Measurements from ENCODE around the gene GPR65. TPM values are rescaled to one million over a fixed set of nuclear protein-coding genes. Genes with fewer than 3 reads are reported as not detected.
A peak's percentile ranks its signal among the peaks of the same experiment; 100 is the strongest.

The GPR65 gene
- total RNA-seq, 1 donor from 2014 or later, result 8.2 TPM

GRCh38 chr14:88030079-88030478, 25.1 kb downstream of the GPR65 start:
- no peak overlapping the region for H3K4me3 Mint-ChIP-seq
- H3K27me3 Mint-ChIP-seq (ENCODE audit: insufficient read depth), result no peaks in the 10 kb centered on the region
- intact Hi-C loops (cut with micrococcal nuclease), result no loop called here
- H3K9me3 Mint-ChIP-seq, result peaks cover 17% of the 10 kb centered on the region
- peak overlapping the region; percentile 41 for H3K27ac Mint-ChIP-seq
- H3K36me3 Mint-ChIP-seq (ENCODE audit: low read depth), result peaks cover 18% of the 10 kb centered on the region
- no peak for DNase-seq (ENCODE audit: low spot score)
- peaks cover 52% of the 10 kb centered on the region for H3K4me1 Mint-ChIP-seq (ENCODE audit: low read depth)

DNA sequence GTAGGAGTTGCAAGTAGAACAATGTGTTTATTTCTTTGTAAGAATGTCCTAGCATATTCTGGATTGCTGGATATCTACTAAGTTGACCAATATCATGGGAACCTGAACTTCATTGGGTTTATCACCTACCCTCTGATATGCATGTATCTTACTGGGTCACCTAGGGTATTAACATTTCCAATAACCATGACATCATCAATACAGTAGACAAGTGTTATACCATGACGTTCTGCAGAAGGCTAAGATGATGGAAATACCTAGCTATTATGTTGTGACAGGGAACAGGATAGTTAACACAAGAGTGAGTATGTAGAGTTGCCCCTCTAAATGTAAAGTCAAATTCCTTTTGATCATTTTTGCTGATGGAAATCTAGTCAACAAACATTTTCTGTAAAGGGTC, 26.0 kb downstream of the GPR65 start:
- no peak for DNase-seq (ENCODE audit: low spot score)
- intact Hi-C loops (cut with micrococcal nuclease), result no loop called here
- Mint-ChIP-seq H3K36me3 (ENCODE audit: low read depth) (peaks cover 18% of the 10 kb centered on the region), H3K4me3 (no peak overlapping the region), H3K4me1 (ENCODE audit: low read depth) (peaks cover 44% of the 10 kb centered on the region), H3K27me3 (ENCODE audit: insufficient read depth) (no peaks in the 10 kb centered on the region), H3K27ac (no peak overlapping the region), H3K9me3 (peaks cover 17% of the 10 kb centered on the region)

- H3K27me3 Mint-ChIP-seq (ENCODE audit: insufficient read depth), result no peaks in the 10 kb centered on the region
- peaks cover 13% of the 10 kb centered on the region for H3K36me3 Mint-ChIP-seq (ENCODE audit: low read depth)
- intact Hi-C loops (cut with micrococcal nuclease), result no loop called here
- peaks cover 17% of the 10 kb centered on the region for H3K9me3 Mint-ChIP-seq
- H3K4me1 Mint-ChIP-seq (ENCODE audit: low read depth), result peaks cover 30% of the 10 kb centered on the region
- H3K27ac Mint-ChIP-seq, result no peak overlapping the region
- no peak overlapping the region for H3K4me3 Mint-ChIP-seq
- no peak for DNase-seq (ENCODE audit: low spot score)
These were observed 27.4 kb downstream of the GPR65 start for GRCh38 chr14:88032373-88032772.

DNA sequence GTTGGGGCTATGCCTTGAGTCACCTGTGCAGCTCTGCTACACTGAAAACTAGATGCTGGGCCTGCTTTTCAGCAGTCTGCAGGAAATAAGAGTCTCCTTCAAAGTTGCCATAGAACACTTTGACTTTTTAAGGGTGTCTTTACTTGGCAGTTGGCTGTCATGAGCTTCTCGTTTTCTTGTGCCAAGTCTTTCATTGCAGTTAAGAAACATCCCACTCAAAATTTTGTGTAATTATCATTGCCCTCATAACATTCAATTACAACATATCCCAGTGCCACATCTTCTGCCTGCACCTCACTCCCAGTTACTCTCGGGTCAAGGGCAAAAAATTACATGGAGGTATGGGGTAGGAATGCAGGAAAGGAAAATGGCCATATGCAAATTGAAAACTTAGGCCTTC, 29.1 kb downstream of the GPR65 start:
- Mint-ChIP-seq H3K4me1 (ENCODE audit: low read depth) (peaks cover 18% of the 10 kb centered on the region), H3K4me3 (no peak overlapping the region), H3K9me3 (peaks cover 15% of the 10 kb centered on the region), H3K27ac (no peak overlapping the region), H3K36me3 (ENCODE audit: low read depth) (peaks cover 13% of the 10 kb centered on the region), H3K27me3 (ENCODE audit: insufficient read depth) (no peaks in the 10 kb centered on the region)
- intact Hi-C loops (cut with micrococcal nuclease), result no loop called here
- no peak for DNase-seq (ENCODE audit: low spot score)

DNA sequence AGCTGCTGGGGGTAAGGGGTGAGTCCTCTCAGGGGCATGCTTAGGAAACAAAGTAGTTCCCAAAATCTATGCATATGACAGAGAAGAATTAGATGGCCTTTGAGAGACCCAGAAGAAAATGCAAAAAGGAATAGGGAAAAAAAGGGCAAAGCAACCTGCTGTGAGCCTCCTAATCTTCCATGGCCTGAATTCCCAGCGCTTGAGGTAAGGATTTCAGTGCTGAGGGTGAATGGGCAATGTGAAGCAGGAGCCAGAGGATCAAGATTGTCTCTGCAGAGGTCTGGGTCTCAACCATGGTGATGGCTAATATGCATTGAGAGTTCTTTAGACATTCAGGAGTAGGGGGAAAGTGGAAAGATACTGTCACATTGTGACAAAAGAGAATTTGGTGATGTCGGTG, 31.5 kb downstream of the GPR65 start:
- H3K27ac Mint-ChIP-seq, result no peak overlapping the region

DNA sequence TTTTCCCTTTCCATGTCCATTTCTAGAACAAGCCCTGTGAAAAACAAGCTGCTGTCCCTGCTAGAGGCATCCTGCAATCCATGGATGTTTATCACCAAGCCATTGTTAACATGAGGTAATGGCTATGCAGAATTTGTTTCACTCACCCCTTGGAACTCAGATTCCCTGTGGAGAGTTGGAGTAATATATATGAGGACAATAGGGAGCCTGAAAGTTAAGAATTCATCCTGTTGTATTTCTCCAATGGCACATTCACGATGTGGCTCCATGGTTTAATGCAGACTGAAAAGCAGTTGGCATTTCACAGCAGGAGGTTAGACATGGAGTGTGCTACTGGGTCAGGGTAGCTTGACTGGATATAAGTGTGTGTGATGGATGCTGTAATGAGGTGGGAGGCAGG, 32.4 kb downstream of the GPR65 start:
- Mint-ChIP-seq H3K27ac (no peak overlapping the region), H3K9me3 (peaks cover 6% of the 10 kb centered on the region), H3K4me3 (no peak overlapping the region), H3K36me3 (ENCODE audit: low read depth) (peaks cover 3% of the 10 kb centered on the region), H3K27me3 (ENCODE audit: insufficient read depth) (no peaks in the 10 kb centered on the region), H3K4me1 (ENCODE audit: low read depth) (no peaks in the 10 kb centered on the region)
- intact Hi-C loops (cut with micrococcal nuclease), result no loop called here
- DNase-seq (ENCODE audit: low spot score), result no peak

More for the DNA sequence above, 31.5 kb downstream of the GPR65 start:
- H3K27me3 Mint-ChIP-seq (ENCODE audit: insufficient read depth), result no peaks in the 10 kb centered on the region
- H3K4me3 Mint-ChIP-seq, result no peak overlapping the region
- no peak for DNase-seq (ENCODE audit: low spot score)
- peaks cover 6% of the 10 kb centered on the region for H3K36me3 Mint-ChIP-seq (ENCODE audit: low read depth)
- H3K4me1 Mint-ChIP-seq (ENCODE audit: low read depth), result no peaks in the 10 kb centered on the region
- H3K9me3 Mint-ChIP-seq, result peaks cover 6% of the 10 kb centered on the region
- intact Hi-C loops (cut with micrococcal nuclease), result no loop called here

DNA sequence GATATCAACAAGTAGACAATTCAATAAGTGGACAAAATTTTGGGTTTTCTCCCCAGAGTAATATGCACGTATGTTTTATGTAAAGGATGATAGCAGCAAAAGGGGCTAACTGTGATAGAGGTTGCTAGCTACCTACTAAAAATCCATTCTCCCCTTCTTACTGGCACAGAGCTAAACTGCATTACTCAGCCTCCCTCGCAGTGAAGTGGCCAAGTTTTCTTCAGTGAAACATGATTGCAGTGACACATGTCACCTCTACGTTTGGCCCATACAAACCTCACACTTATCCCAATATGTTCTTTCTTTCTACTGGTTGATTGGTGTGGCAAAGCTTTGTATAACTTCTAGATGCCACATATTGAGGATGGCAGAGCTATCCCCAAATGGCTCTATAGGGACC, 34.3 kb downstream of the GPR65 start:
- intact Hi-C loops (cut with micrococcal nuclease), result no loop called here
- Mint-ChIP-seq H3K36me3 (ENCODE audit: low read depth) (peaks cover 3% of the 10 kb centered on the region), H3K27me3 (ENCODE audit: insufficient read depth) (no peaks in the 10 kb centered on the region), H3K4me1 (ENCODE audit: low read depth) (peaks cover 2% of the 10 kb centered on the region), H3K4me3 (no peak overlapping the region), H3K9me3 (no peaks in the 10 kb centered on the region), H3K27ac (no peak overlapping the region)
- no peak for DNase-seq (ENCODE audit: low spot score)

- H3K4me3 Mint-ChIP-seq, result no peak overlapping the region
- peaks cover 2% of the 10 kb centered on the region for H3K36me3 Mint-ChIP-seq (ENCODE audit: low read depth)
- peaks cover 10% of the 10 kb centered on the region for H3K4me1 Mint-ChIP-seq (ENCODE audit: low read depth)
- no peak for DNase-seq (ENCODE audit: low spot score)
- no peaks in the 10 kb centered on the region for H3K9me3 Mint-ChIP-seq
- H3K27ac Mint-ChIP-seq, result no peak overlapping the region
- H3K27me3 Mint-ChIP-seq (ENCODE audit: insufficient read depth), result no peaks in the 10 kb centered on the region
- intact Hi-C loops (cut with micrococcal nuclease), result loop anchor here (5.0 kb wide), 1 partner anchor 33 kb away; the partner anchor contains the start of gene GPR65
These were observed 35.2 kb downstream of the GPR65 start for GRCh38 chr14:88040146-88040545.

DNA sequence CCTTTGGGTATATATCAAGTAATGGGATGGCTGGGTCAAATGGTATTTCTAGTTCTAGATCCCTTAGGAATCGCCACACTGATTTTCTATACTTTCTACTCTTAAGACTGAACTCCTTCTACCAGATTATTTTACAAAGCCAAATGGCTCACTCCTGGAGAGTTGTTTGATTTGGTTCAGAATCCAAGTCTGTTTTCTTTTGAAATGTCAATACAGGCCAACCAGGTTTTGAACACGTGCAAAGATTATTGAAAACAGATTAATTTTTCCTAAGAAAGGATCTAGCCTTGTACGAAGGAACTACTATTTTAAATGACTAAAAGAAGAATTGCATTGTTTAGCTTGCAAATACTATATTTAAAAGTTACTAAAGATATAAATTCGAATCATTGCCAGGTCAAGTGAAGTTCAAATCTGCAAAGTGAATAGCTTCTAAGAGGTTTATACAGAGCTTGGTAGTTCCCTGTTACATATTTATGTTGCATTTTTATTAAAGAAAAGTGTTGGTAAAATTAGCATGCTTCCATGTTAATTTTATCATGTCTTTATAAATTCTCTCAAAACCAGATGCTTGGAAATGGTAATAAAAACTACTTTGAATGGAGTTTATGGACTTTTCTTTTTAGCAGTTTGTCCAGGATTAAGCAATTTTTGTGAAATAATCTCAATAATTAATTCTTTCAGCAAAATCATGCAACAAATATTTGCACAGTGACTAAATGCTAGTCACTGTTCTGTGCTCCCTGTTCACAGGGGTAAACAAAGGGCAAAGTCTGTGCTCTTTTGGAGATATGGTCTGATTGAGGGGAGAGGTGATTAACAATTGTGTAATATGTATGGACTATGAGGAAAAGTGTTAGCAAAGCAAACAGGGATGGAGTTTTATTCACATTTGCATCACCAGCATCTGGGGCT, 38.9 kb downstream of the GPR65 start:
- intact Hi-C loops (cut with micrococcal nuclease), result loop anchor here (2.0 to 5.0 kb wide), 2 partner anchors 36 to 51 kb away; partner anchors contain the start of genes GALC and GPR65
- DNase-seq (ENCODE audit: low spot score), result no peak
- Mint-ChIP-seq H3K27me3 (ENCODE audit: insufficient read depth) (no peaks in the 10 kb centered on the region), H3K9me3 (no peaks in the 10 kb centered on the region), H3K36me3 (ENCODE audit: low read depth) (peaks cover 3% of the 10 kb centered on the region), H3K4me1 (ENCODE audit: low read depth) (peaks cover 15% of the 10 kb centered on the region), H3K27ac (no peak overlapping the region), H3K4me3 (no peak overlapping the region)

DNA sequence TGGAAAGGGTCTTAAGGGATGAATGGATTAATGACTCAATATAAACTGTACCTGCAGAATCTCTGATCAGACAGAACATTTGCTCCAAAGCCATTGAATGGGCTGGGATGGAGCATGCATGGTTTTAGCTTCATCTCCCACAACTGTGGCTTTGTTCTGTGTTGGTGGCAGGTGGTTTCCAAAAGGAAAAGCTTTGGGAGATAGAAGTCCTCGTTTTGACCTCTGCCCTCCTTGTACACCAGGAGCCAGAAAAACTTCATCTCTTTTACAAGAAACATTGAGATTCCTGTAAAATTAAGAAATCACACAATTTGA, 39.5 kb downstream of the GPR65 start:
- Mint-ChIP-seq H3K27me3 (ENCODE audit: insufficient read depth) (no peaks in the 10 kb centered on the region), H3K4me1 (ENCODE audit: low read depth) (peaks cover 15% of the 10 kb centered on the region), H3K36me3 (ENCODE audit: low read depth) (peaks cover 3% of the 10 kb centered on the region), H3K27ac (no peak overlapping the region), H3K4me3 (no peak overlapping the region), H3K9me3 (no peaks in the 10 kb centered on the region)
- no peak for DNase-seq (ENCODE audit: low spot score)
- intact Hi-C loops (cut with micrococcal nuclease), result loop anchor here (2.0 to 5.0 kb wide), 2 partner anchors 37 to 52 kb away; partner anchors contain the start of genes GALC and GPR65

- Mint-ChIP-seq H3K27me3 (ENCODE audit: insufficient read depth) (no peaks in the 10 kb centered on the region), H3K9me3 (no peaks in the 10 kb centered on the region), H3K27ac (peak overlapping the region; percentile 41), H3K36me3 (ENCODE audit: low read depth) (peaks cover 3% of the 10 kb centered on the region), H3K4me1 (ENCODE audit: low read depth) (peaks cover 15% of the 10 kb centered on the region), H3K4me3 (no peak overlapping the region)
- no peak for DNase-seq (ENCODE audit: low spot score)
- intact Hi-C loops (cut with micrococcal nuclease), result loop anchor here (2.0 to 5.0 kb wide), 2 partner anchors 38 to 52 kb away; partner anchors contain the start of genes GALC and GPR65
These were observed 40.0 kb downstream of the GPR65 start for GRCh38 chr14:88044776-88045446.

DNA sequence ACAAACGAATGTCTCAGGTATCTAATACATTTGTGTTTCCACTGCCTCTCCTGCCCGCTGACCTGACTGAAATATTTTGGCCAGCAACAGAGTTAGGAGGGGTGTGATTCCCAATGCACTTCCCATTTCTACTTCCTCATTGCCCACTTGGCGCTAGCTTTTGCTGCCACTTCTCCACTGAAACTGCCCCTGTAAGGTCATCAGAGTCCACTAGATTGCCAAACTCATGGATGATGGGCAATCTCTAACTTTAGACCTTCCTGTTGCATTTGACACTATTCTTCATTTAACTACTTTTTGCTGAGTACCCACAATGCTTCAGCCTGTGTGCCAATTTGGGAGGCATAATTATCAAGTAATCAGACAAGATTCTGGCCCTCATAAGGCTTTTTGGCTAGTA, 40.8 kb downstream of the GPR65 start:
- no peak overlapping the region for H3K4me3 Mint-ChIP-seq
- no peaks in the 10 kb centered on the region for H3K27me3 Mint-ChIP-seq (ENCODE audit: insufficient read depth)
- H3K4me1 Mint-ChIP-seq (ENCODE audit: low read depth), result peaks cover 15% of the 10 kb centered on the region
- H3K27ac Mint-ChIP-seq, result no peak overlapping the region
- intact Hi-C loops (cut with micrococcal nuclease), result loop anchor here (2.0 kb wide), 1 partner anchor 53 kb away; the partner anchor contains the start of gene GALC
- H3K9me3 Mint-ChIP-seq, result no peaks in the 10 kb centered on the region
- peaks cover 3% of the 10 kb centered on the region for H3K36me3 Mint-ChIP-seq (ENCODE audit: low read depth)
- no peak for DNase-seq (ENCODE audit: low spot score)

GRCh38 chr14:88048351-88048750, 43.4 kb downstream of the GPR65 start:
- Mint-ChIP-seq H3K36me3 (ENCODE audit: low read depth) (peaks cover 3% of the 10 kb centered on the region), H3K27me3 (ENCODE audit: insufficient read depth) (no peaks in the 10 kb centered on the region), H3K27ac (no peak overlapping the region), H3K4me1 (ENCODE audit: low read depth) (peaks cover 15% of the 10 kb centered on the region), H3K4me3 (no peak overlapping the region), H3K9me3 (peaks cover 7% of the 10 kb centered on the region)
- DNase-seq (ENCODE audit: low spot score), result no peak
- intact Hi-C loops (cut with micrococcal nuclease), result no loop called here

Measured in activated T-helper 1 cell treated with anti-CD3 and anti-CD28 coated beads, Interleukin-12 subunit alpha, Interleukin-12 subunit beta, Interleukin-2, Interleukin-4 antibody, amounts not matched to agents 30 ng/mL and 10 ng/mL and 1 ng/mL, durations not matched to agents 14 hours and 24 hours and 36 hours (primary cell).